NCI-H82 treated with DMSO at 0.1 percent for 48 hours (cell line): Measurements from ENCODE around the gene SLC38A10.
A peak's percentile ranks its signal among the peaks of the same experiment; 100 is the strongest.

ENCODE experiments used
- DNase-seq: peaks from one replicate; lab custom pipeline; 2025; ENCODE audit not compliant: unreplicated experiment; lab: John Stamatoyannopoulos, UW

Gene SLC38A10

GRCh38 chr17:81299846-81300585 lies 4.9 kb upstream of the SLC38A10 start:
- no peak for DNase-seq

- DNase-seq = peak; percentile 34
Observed at GRCh38 chr17:81298991-81299738, 4.1 kb upstream of the SLC38A10 start.

- no peak for DNase-seq
Observed at GRCh38 chr17:81298325-81298990, 3.4 kb upstream of the SLC38A10 start.

- no peak for DNase-seq
Observed at GRCh38 chr17:81295676-81296381, 722 bp upstream of the SLC38A10 start.

- no peak for DNase-seq
Observed at GRCh38 chr17:81294512-81295030, 536 bp downstream of the SLC38A10 start.

GRCh38 chr17:81292450-81292849 lies 2.7 kb downstream of the SLC38A10 start:
- DNase-seq = no peak

- peak; percentile 17 for DNase-seq
Observed at GRCh38 chr17:81291662-81292061, 3.4 kb downstream of the SLC38A10 start.

- DNase-seq = no peak
Observed at GRCh38 chr17:81290230-81290629, 4.9 kb downstream of the SLC38A10 start.

- DNase-seq = no peak
Observed at GRCh38 chr17:81289627-81290026, 5.5 kb downstream of the SLC38A10 start.

- DNase-seq = no peak
Observed at GRCh38 chr17:81288715-81289114, 6.4 kb downstream of the SLC38A10 start.

- DNase-seq = no peak
Observed at GRCh38 chr17:81287741-81288430, 7.2 kb downstream of the SLC38A10 start.

- DNase-seq = no peak
Observed at GRCh38 chr17:81287152-81287551, 8.0 kb downstream of the SLC38A10 start.

GRCh38 chr17:81286491-81287145 lies 8.5 kb downstream of the SLC38A10 start:
- DNase-seq = no peak

- DNase-seq = no peak
Observed at GRCh38 chr17:81285894-81286293, 9.2 kb downstream of the SLC38A10 start.

- DNase-seq = no peak
Observed at GRCh38 chr17:81285179-81285878, 9.8 kb downstream of the SLC38A10 start.

- DNase-seq = no peak
Observed at GRCh38 chr17:81282876-81283275, 12.2 kb downstream of the SLC38A10 start.

- DNase-seq = no peak
Observed at GRCh38 chr17:81282141-81282540, 13.0 kb downstream of the SLC38A10 start.

- DNase-seq = no peak
Observed at GRCh38 chr17:81280571-81280970, 14.5 kb downstream of the SLC38A10 start.
